Liver (tissue), 9 donors: ENCODE data around the gene PCDHB7. TPM values are rescaled to one million over a fixed set of nuclear protein-coding genes. Genes with fewer than 3 reads are reported as not detected.
"Not testable (repeated sequence)": the region's sequence is repeated elsewhere in the genome, so short reads cannot be mapped to it uniquely, and the experiment has no call there.

ENCODE experiments used
- DNase-seq: peaks from one replicate; pipeline ENCODE4 v3.0.0-alpha.2; 2017; ENCODE audit warnings: low spot score
- H3K27ac ChIP-seq, 2 donors: one replicate each; pipeline ENCODE4 v1.7.0; 2013; ENCODE audit warnings: inconsistent platforms in 2 of 2, low read length in 2 of 2, control low read depth in 1 of 2, low read depth in 1 of 2, mild to moderate bottlenecking in 1 of 2
- H3K27me3 ChIP-seq, 4 donors: one replicate each; pipeline versions ENCODE4 v1.6.1 to v1.7.0; 2013; ENCODE audit warnings: low read length in 3 of 4, inconsistent platforms in 1 of 4, mild to moderate bottlenecking in 1 of 4, moderate library complexity in 1 of 4; ENCODE audit not compliant: control insufficient read depth in 4 of 4, insufficient read depth in 4 of 4
- H3K36me3 ChIP-seq, 4 donors: one replicate each; pipeline versions ENCODE4 v1.6.1 to v1.7.0; 2013; ENCODE audit warnings: low read length in 3 of 4, mild to moderate bottlenecking in 3 of 4, low read depth in 1 of 4, moderate library complexity in 1 of 4; ENCODE audit not compliant: control insufficient read depth in 4 of 4, insufficient read depth in 3 of 4
- H3K4me1 ChIP-seq, 4 donors: one replicate each; pipeline versions ENCODE4 v1.6.1 to v1.7.0; 2013; ENCODE audit warnings: low read length in 3 of 4, mild to moderate bottlenecking in 3 of 4, moderate library complexity in 1 of 4; ENCODE audit not compliant: control insufficient read depth in 4 of 4, insufficient read depth in 4 of 4
- H3K4me3 ChIP-seq, 3 donors: one replicate each; pipeline versions ENCODE4 v1.6.1 to v1.7.0; 2013; ENCODE audit warnings: low read length in 3 of 3, control low read depth in 1 of 3, low read depth in 1 of 3, mild to moderate bottlenecking in 1 of 3
- H3K9ac ChIP-seq, 2 donors: one replicate each; pipeline ENCODE4 v1.7.0; 2013; ENCODE audit warnings: low read length in 2 of 2, mild to moderate bottlenecking in 2 of 2, moderate library complexity in 2 of 2, control low read depth in 1 of 2, low read depth in 1 of 2
- H3K9me3 ChIP-seq, 4 donors: one replicate each; pipeline versions ENCODE4 v1.6.1 to v1.7.0; 2013; ENCODE audit warnings: low read length in 3 of 4; ENCODE audit not compliant: control insufficient read depth in 4 of 4
- ATF3 ChIP-seq: IDR thresholded peaks from 2 replicates; pipeline ENCODE4 v1.6.1; 2016; ENCODE audit warnings: antibody characterized with exemption
- ZBTB33 ChIP-seq: IDR thresholded peaks from 2 replicates; pipeline ENCODE4 v1.6.1; 2016; ENCODE audit warnings: antibody characterized with exemption
- WGBS: extraction: QIAGEN DNeasy Blood & Tissue Kit; methylation state at CpG from one replicate; pipeline ENCODE4 v1.1.7; 2013; 5-methylcytosine and 5-hydroxymethylcytosine counted together
- polyA plus RNA-seq, 2 donors: library from polyadenylated mRNA; stranded (reverse) in 1 of 2; unstranded in 1 of 2; fragments of 200-250 nt in 1 of 2; fragments of >200 nt in 1 of 2; fragmentation: Nextera tagmentation in 1 of 2; extraction: Ambion mirVana in 1 of 2; gene quantifications; one replicate each; pipeline versions ENCODE4 v1.2.1 to v1.2.3, GENCODE V29; 2013 to 2015
- total RNA-seq, 2 donors: library from RNA; depleted of rRNA; stranded (reverse); fragments of >200 nt; gene quantifications; one replicate each; pipeline ENCODE4 v1.2.3, GENCODE V29; 2014
- donor health status: healthy.
- donor health status: healthy.
- donor health status: healthy.
- donor health status: healthy.
- donor health status: healthy.

The PCDHB7 gene
- total and polyA plus RNA-seq, 4 donors = 0.08 to 0.21 (median 0.09) TPM; not detected in 1

- no peak for TF ChIP-seq ZBTB33
Observed at GRCh38 chr5:141155540-141156374, 16.7 kb upstream of the PCDHB7 start (continued).

GRCh38 chr5:141157356-141157755 is 15.1 kb upstream of the PCDHB7 start:
- not testable (repeated sequence) for H3K4me3 ChIP-seq, DNase-seq, H3K27me3 ChIP-seq, H3K9ac ChIP-seq, H3K36me3 ChIP-seq, H3K4me1 ChIP-seq, H3K27ac ChIP-seq
- 35% methylated on average over 38 of the region's 38 CpGs for WGBS
- peaks cover 3 to 42% (median 19%) of the 10 kb centered on the region in 4 donors for H3K9me3 ChIP-seq

- not testable (repeated sequence) for H3K9ac ChIP-seq, H3K36me3 ChIP-seq, H3K4me3 ChIP-seq, DNase-seq, H3K27me3 ChIP-seq, H3K4me1 ChIP-seq, H3K27ac ChIP-seq
- peaks cover 3 to 42% (median 19%) of the 10 kb centered on the region in 4 donors for H3K9me3 ChIP-seq
- 36% methylated on average over 20 of the region's 28 CpGs for WGBS
Observed at GRCh38 chr5:141157901-141158300, 14.5 kb upstream of the PCDHB7 start.

- Histone ChIP-seq H3K27me3 (peaks cover 0 to 12% (median 3%) of the 10 kb centered on the region in 4 donors), H3K9me3 (peaks cover 20 to 52% (median 27%) of the 10 kb centered on the region in 4 donors)
- H3K27ac ChIP-seq, H3K9ac ChIP-seq, DNase-seq, H3K4me3 ChIP-seq, H3K36me3 ChIP-seq, H3K4me1 ChIP-seq: not testable (repeated sequence)
- WGBS = 36% methylated on average over 79 of the region's 79 CpGs
Observed at GRCh38 chr5:141174291-141175104, 2.1 kb downstream of the PCDHB7 start.

- DNase-seq = no peak
- no peak for TF ChIP-seq ATF3
- 49% methylated on average over 1 of the region's 1 CpG for WGBS
- Histone ChIP-seq H3K4me3 (no peak overlapping the region), H3K27me3 (peaks cover 0 to 15% (median 3%) of the 10 kb centered on the region in 4 donors), H3K27ac (no peak overlapping the region), H3K36me3 (no peaks in the 10 kb centered on the region), H3K4me1 (no peaks in the 10 kb centered on the region), H3K9me3 (peaks cover 20 to 49% (median 32%) of the 10 kb centered on the region in 4 donors), H3K9ac (no peak overlapping the region)
Observed at GRCh38 chr5:141175933-141176332, 3.5 kb downstream of the PCDHB7 start.

- not testable (repeated sequence) for H3K36me3 ChIP-seq, H3K4me1 ChIP-seq, H3K9ac ChIP-seq, H3K4me3 ChIP-seq, DNase-seq, H3K27ac ChIP-seq
- 25% methylated on average over 15 of the region's 18 CpGs for WGBS
- Histone ChIP-seq H3K9me3 (peaks cover 23 to 48% (median 34%) of the 10 kb centered on the region in 4 donors), H3K27me3 (peaks cover 0 to 16% (median 4%) of the 10 kb centered on the region in 4 donors)
Observed at GRCh38 chr5:141177577-141178191, 5.2 kb downstream of the PCDHB7 start, which contains the start of gene PCDHB8. PCDHB8 (plus strand) TSS chr5:141177790; CDS start chr5:141178035, 245 bp downstream.

- 32% methylated on average over 35 of the region's 39 CpGs for WGBS
- not testable (repeated sequence) for H3K4me1 ChIP-seq, H3K27ac ChIP-seq, DNase-seq, H3K4me3 ChIP-seq, H3K9ac ChIP-seq, H3K36me3 ChIP-seq
- Histone ChIP-seq H3K9me3 (peaks cover 17 to 52% (median 30%) of the 10 kb centered on the region in 4 donors), H3K27me3 (peaks cover 0 to 19% (median 4%) of the 10 kb centered on the region in 4 donors)
Observed at GRCh38 chr5:141179371-141179770, 6.9 kb downstream of the PCDHB7 start.
